ENCODE results near the gene URAD.
"Not testable (repeated sequence)": the region's sequence is repeated elsewhere in the genome, so short reads cannot be mapped to it uniquely, and the experiment has no call there.

Gene URAD

GRCh38 chr13:28012896-28013295 lies 24.4 kb upstream of the URAD start:
- no peak overlapping the region for H3K4me3 ChIP-seq (ENCODE audit: low read length)
- TF ChIP-seq CTCF (IDR thresholded peaks at IDR 0.05; ENCODE audit: insufficient read depth, low read depth, low read length, missing control alignments), result no peak
- peak; percentile 28 for DNase-seq (ENCODE audit: low read depth)

- H3K4me3 ChIP-seq (ENCODE audit: low read length), result no peak overlapping the region
- TF ChIP-seq CTCF (IDR thresholded peaks at IDR 0.05; ENCODE audit: insufficient read depth, low read depth, low read length, missing control alignments), result no peak
- DNase-seq (ENCODE audit: low read depth), result peak; percentile 58
Observed at GRCh38 chr13:28012383-28012782, 23.9 kb upstream of the URAD start.

GRCh38 chr13:28010046-28010445 lies 21.6 kb upstream of the URAD start:
- TF ChIP-seq CTCF (IDR thresholded peaks at IDR 0.05; ENCODE audit: insufficient read depth, low read depth, low read length, missing control alignments), result no peak
- DNase-seq (ENCODE audit: low read depth), result no peak
- H3K4me3 ChIP-seq (ENCODE audit: low read length), result no peak overlapping the region

GRCh38 chr13:28005016-28005415 lies 16.5 kb upstream of the URAD start:
- H3K4me3 ChIP-seq (ENCODE audit: low read length); DNase-seq (ENCODE audit: low read depth): not testable (repeated sequence)

GRCh38 chr13:28002886-28003698 lies 14.6 kb upstream of the URAD start:
- DNase-seq (ENCODE audit: low read depth), result no peak
- no peak for TF ChIP-seq CTCF (IDR thresholded peaks at IDR 0.05; ENCODE audit: insufficient read depth, low read depth, low read length, missing control alignments)
- no peak overlapping the region for H3K4me3 ChIP-seq (ENCODE audit: low read length)

GRCh38 chr13:28001837-28002473 lies 13.5 kb upstream of the URAD start:
- no peak overlapping the region for H3K4me3 ChIP-seq (ENCODE audit: low read length)
- no peak for DNase-seq (ENCODE audit: low read depth)
- TF ChIP-seq CTCF (IDR thresholded peaks at IDR 0.05; ENCODE audit: insufficient read depth, low read depth, low read length, missing control alignments), result no peak

- DNase-seq (ENCODE audit: low read depth), result no peak
- no peak overlapping the region for H3K4me3 ChIP-seq (ENCODE audit: low read length)
- no peak for TF ChIP-seq CTCF (IDR thresholded peaks at IDR 0.05; ENCODE audit: insufficient read depth, low read depth, low read length, missing control alignments)
Observed at GRCh38 chr13:28001049-28001448, 12.6 kb upstream of the URAD start.
